ENCODE results near the gene SLC39A6. TPM values are rescaled to one million over a fixed set of nuclear protein-coding genes. Genes with fewer than 3 reads are reported as not detected.

The SLC39A6 gene
- total and polyA plus RNA-seq, 2 of the 13 experiments (the other 11 are each of a cell fraction or from before 2014, with no cell fraction given): 41.7 to 59.2 TPM

DNA sequence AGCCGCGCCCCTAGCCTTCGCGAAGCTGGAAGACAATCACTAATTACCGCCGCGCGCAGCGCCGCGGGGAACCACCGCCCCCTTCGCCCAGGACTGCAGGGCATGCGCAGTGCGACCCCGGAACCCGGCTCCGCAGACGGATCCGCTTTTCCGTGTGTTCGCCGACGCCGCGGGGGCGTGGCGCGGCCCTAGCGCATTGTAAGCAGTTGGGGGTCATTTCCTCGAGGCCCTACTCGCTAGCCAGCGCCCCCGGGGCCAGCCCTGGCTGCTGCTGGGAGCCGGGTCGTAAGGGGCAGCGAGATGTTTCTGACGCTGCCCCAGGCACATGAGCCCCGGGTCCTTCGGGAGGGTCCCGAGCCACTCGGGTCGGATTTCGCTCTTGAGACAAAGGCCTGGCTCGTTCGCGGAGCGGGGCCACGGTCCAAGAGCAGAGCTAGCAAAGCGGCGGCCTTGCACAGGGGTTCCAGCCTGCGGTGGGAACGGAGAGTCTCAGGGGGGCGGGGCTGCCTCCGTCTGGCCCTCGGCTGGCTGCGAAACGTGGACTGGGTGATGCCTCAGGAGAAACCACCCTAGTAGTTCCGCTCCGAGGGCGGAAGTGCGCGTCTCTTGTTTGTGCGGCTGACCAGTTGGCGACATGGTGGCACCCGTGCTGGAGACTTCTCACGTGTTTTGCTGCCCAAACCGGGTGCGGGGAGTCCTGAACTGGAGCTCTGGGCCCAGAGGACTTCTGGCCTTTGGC, at the start of gene SLC39A6, which contains the start of gene ELP2 (continued):
- TF ChIP-seq, protein P1, sequence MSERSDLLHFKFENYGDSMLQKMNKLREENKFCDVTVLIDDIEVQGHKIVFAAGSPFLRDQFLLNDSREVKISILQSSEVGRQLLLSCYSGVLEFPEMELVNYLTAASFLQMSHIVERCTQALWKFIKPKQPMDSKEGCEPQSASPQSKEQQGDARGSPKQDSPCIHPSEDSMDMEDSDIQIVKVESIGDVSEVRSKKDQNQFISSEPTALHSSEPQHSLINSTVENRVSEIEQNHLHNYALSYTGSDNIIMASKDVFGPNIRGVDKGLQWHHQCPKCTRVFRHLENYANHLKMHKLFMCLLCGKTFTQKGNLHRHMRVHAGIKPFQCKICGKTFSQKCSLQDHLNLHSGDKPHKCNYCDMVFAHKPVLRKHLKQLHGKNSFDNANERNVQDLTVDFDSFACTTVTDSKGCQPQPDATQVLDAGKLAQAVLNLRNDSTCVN (CRISPR knock-in tag; IDR thresholded peaks at IDR 0.05; ENCODE audit: borderline replicate concordance): peak; percentile 22
- TF ChIP-seq TGIF2 (CRISPR knock-in tag; IDR thresholded peaks at IDR 0.05): peak; percentile 57; the same call in 1 of the 2 replicates
- no peak for TF ChIP-seq HDAC6 (IDR thresholded peaks at IDR 0.05; ENCODE audit: low read depth, low read length)
- peak; percentile 64 for TF ChIP-seq HOXA3 (CRISPR knock-in tag; IDR thresholded peaks at IDR 0.05)
- peak; percentile 65 for TF ChIP-seq NFKBIZ (CRISPR knock-in tag; IDR thresholded peaks at IDR 0.05)
- TF ChIP-seq, protein P2, sequence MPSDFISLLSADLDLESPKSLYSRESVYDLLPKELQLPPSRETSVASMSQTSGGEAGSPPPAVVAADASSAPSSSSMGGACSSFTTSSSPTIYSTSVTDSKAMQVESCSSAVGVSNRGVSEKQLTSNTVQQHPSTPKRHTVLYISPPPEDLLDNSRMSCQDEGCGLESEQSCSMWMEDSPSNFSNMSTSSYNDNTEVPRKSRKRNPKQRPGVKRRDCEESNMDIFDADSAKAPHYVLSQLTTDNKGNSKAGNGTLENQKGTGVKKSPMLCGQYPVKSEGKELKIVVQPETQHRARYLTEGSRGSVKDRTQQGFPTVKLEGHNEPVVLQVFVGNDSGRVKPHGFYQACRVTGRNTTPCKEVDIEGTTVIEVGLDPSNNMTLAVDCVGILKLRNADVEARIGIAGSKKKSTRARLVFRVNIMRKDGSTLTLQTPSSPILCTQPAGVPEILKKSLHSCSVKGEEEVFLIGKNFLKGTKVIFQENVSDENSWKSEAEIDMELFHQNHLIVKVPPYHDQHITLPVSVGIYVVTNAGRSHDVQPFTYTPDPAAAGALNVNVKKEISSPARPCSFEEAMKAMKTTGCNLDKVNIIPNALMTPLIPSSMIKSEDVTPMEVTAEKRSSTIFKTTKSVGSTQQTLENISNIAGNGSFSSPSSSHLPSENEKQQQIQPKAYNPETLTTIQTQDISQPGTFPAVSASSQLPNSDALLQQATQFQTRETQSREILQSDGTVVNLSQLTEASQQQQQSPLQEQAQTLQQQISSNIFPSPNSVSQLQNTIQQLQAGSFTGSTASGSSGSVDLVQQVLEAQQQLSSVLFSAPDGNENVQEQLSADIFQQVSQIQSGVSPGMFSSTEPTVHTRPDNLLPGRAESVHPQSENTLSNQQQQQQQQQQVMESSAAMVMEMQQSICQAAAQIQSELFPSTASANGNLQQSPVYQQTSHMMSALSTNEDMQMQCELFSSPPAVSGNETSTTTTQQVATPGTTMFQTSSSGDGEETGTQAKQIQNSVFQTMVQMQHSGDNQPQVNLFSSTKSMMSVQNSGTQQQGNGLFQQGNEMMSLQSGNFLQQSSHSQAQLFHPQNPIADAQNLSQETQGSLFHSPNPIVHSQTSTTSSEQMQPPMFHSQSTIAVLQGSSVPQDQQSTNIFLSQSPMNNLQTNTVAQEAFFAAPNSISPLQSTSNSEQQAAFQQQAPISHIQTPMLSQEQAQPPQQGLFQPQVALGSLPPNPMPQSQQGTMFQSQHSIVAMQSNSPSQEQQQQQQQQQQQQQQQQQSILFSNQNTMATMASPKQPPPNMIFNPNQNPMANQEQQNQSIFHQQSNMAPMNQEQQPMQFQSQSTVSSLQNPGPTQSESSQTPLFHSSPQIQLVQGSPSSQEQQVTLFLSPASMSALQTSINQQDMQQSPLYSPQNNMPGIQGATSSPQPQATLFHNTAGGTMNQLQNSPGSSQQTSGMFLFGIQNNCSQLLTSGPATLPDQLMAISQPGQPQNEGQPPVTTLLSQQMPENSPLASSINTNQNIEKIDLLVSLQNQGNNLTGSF (CRISPR knock-in tag; IDR thresholded peaks at IDR 0.05): peak; percentile 69; the same call in 1 of the 2 replicates
- TF ChIP-seq, protein P3, sequence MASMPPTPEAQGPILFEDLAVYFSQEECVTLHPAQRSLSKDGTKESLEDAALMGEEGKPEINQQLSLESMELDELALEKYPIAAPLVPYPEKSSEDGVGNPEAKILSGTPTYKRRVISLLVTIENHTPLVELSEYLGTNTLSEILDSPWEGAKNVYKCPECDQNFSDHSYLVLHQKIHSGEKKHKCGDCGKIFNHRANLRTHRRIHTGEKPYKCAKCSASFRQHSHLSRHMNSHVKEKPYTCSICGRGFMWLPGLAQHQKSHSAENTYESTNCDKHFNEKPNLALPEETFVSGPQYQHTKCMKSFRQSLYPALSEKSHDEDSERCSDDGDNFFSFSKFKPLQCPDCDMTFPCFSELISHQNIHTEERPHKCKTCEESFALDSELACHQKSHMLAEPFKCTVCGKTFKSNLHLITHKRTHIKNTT (CRISPR knock-in tag; IDR thresholded peaks at IDR 0.05): no peak
- peak; percentile 28; the same call in 1 of the 2 replicates for TF ChIP-seq GATAD2A (CRISPR knock-in tag; IDR thresholded peaks at IDR 0.05)
- TF ChIP-seq, protein P4, sequence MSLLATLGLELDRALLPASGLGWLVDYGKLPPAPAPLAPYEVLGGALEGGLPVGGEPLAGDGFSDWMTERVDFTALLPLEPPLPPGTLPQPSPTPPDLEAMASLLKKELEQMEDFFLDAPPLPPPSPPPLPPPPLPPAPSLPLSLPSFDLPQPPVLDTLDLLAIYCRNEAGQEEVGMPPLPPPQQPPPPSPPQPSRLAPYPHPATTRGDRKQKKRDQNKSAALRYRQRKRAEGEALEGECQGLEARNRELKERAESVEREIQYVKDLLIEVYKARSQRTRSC (CRISPR knock-in tag; IDR thresholded peaks at IDR 0.05; ENCODE audit: low read depth): no peak
- TF ChIP-seq SP1 (IDR thresholded peaks at IDR 0.05): no peak
- peak; percentile 91 for TF ChIP-seq SP1 (CRISPR knock-in tag; IDR thresholded peaks at IDR 0.05)
- TF ChIP-seq ZNF557 (CRISPR knock-in tag; IDR thresholded peaks at IDR 0.05): no peak
- no peak for TF ChIP-seq ATM (IDR thresholded peaks at IDR 0.05; ENCODE audit: borderline replicate concordance)
- peak; percentile 86; the same call in 1 of the 2 replicates for TF ChIP-seq FOXC1 (CRISPR knock-in tag; IDR thresholded peaks at IDR 0.05; ENCODE audit: borderline replicate concordance)
- TF ChIP-seq, protein P5, sequence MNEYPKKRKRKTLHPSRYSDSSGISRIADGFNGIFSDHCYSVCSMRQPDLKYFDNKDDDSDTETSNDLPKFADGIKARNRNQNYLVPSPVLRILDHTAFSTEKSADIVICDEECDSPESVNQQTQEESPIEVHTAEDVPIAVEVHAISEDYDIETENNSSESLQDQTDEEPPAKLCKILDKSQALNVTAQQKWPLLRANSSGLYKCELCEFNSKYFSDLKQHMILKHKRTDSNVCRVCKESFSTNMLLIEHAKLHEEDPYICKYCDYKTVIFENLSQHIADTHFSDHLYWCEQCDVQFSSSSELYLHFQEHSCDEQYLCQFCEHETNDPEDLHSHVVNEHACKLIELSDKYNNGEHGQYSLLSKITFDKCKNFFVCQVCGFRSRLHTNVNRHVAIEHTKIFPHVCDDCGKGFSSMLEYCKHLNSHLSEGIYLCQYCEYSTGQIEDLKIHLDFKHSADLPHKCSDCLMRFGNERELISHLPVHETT (CRISPR knock-in tag; conservative IDR thresholded peaks at IDR 0.05): no peak
- TF ChIP-seq RAD21 (CRISPR knock-in tag; IDR thresholded peaks at IDR 0.05): no peak; the same call in 1 of the 2 replicates
- TF ChIP-seq NFATC3 (CRISPR knock-in tag; IDR thresholded peaks at IDR 0.05): peak; percentile 79; the same call in 1 of the 2 replicates
- TF ChIP-seq SP4 (CRISPR knock-in tag; IDR thresholded peaks at IDR 0.05): peak; percentile 66; the same call in 1 of the 2 replicates
- TF ChIP-seq MATR3 (CRISPR knock-in tag; IDR thresholded peaks at IDR 0.05): no peak
- TF ChIP-seq ONECUT2 (CRISPR knock-in tag; IDR thresholded peaks at IDR 0.05): no peak
- no peak for TF ChIP-seq ZNF570 (CRISPR knock-in tag; IDR thresholded peaks at IDR 0.05; ENCODE audit: borderline replicate concordance)
